ENCODE data around the gene GLT6D1. TPM values are rescaled to one million over a fixed set of nuclear protein-coding genes. Genes with fewer than 3 reads are reported as not detected.

The GLT6D1 gene
- total and polyA plus RNA-seq, 2 donors (not counting 1 experiment from before 2014, with no cell fraction given), result not detected

- peaks cover 0 to 14% (median 0%) of the 10 kb centered on the region in 4 experiments for H3K27me3 ChIP-seq (replicated peaks in 1 of 4; ENCODE audit: control extremely low read depth in 1 of 4, control insufficient read depth in 3 of 4, insufficient read depth in 4 of 4, low read length in 3 of 4)
- WGBS (ENCODE audit: insufficient coverage), result 77% methylated on average over 3 of the region's 5 CpGs
- intact Hi-C loops (cut with micrococcal nuclease), result no loop called here
- ChIA-PET CTCF (interaction anchor here (0.7 to 1.7 kb wide), 3 partner anchors 9 to 19 kb away, joined by 3 to 5 read pairs (median 3); no protein-coding TSS in a partner anchor), POLR2A (no interaction called here)
- no peaks in the 10 kb centered on the region for H3K36me3 ChIP-seq (replicated peaks in 1 of 2; ENCODE audit: control extremely low read depth in 1 of 2, control insufficient read depth in 1 of 2, extremely low read depth in 1 of 2, insufficient read depth in 2 of 2, low read length in 1 of 2)
- no peak for TF ChIP-seq EZH2 (IDR thresholded peaks at IDR 0.05; ENCODE audit: borderline replicate concordance, insufficient read depth, low read depth, low read length, poor library complexity, severe bottlenecking)
- no peak for TF ChIP-seq CTCF (IDR thresholded peaks at IDR 0.05)
- H4K20me1 ChIP-seq (ENCODE audit: control insufficient read depth, insufficient read depth, low read length, poor library complexity, severe bottlenecking), result no peaks in the 10 kb centered on the region
- no peaks in the 10 kb centered on the region for H3K4me1 Mint-ChIP-seq
- H2AFZ ChIP-seq (ENCODE audit: insufficient read depth, low read depth, low read length, poor library complexity, severe bottlenecking), result no peak overlapping the region
- H3K9me3 ChIP-seq (ENCODE audit: control extremely low read depth in 1 of 3, control insufficient read depth in 2 of 3, insufficient read depth in 1 of 3, low read length in 2 of 3), result no peaks in the 10 kb centered on the region
- no peaks in the 10 kb centered on the region for H3K79me2 ChIP-seq (ENCODE audit: control insufficient read depth, insufficient read depth, low read length)
- H3K9ac ChIP-seq (ENCODE audit: low read length), result no peak overlapping the region
- peaks cover 28% of the 10 kb centered on the region for H3K27me3 Mint-ChIP-seq
- H3K27ac Mint-ChIP-seq, result no peak overlapping the region
- no peak for DNase-seq
- no peaks in the 10 kb centered on the region for H3K9me3 Mint-ChIP-seq (ENCODE audit: insufficient read depth)
- no peak for ATAC-seq (ENCODE audit: low read depth)
- no peak overlapping the region for H3K4me3 ChIP-seq (ENCODE audit: control extremely low read depth in 1 of 5, extremely low read depth in 1 of 5, insufficient read depth in 1 of 5, low read depth in 2 of 5, low read length in 4 of 5)
- H3K4me2 ChIP-seq (replicated peaks; ENCODE audit: low read depth, low read length, poor library complexity, severe bottlenecking), result no peak overlapping the region
- no peaks in the 10 kb centered on the region for H3K4me1 ChIP-seq (ENCODE audit: control insufficient read depth in 2 of 2, insufficient read depth in 2 of 2, low read length in 2 of 2)
- H3K27ac ChIP-seq (ENCODE audit: low read length in 2 of 2), result no peak overlapping the region
- H3K4me3 Mint-ChIP-seq, result no peak overlapping the region
Measured at GRCh38 chr9:135600296-135600817, 39.0 kb downstream of the GLT6D1 start.

- Histone ChIP-seq H3K9ac (ENCODE audit: low read length) (no peak overlapping the region), H3K36me3 (replicated peaks in 1 of 2; ENCODE audit: control extremely low read depth in 1 of 2, control insufficient read depth in 1 of 2, extremely low read depth in 1 of 2, insufficient read depth in 2 of 2, low read length in 1 of 2) (no peaks in the 10 kb centered on the region), H2AFZ (ENCODE audit: insufficient read depth, low read depth, low read length, poor library complexity, severe bottlenecking) (no peak overlapping the region), H3K27me3 (replicated peaks in 1 of 4; ENCODE audit: control extremely low read depth in 1 of 4, control insufficient read depth in 3 of 4, insufficient read depth in 4 of 4, low read length in 3 of 4) (peaks cover 0 to 8% (median 0%) of the 10 kb centered on the region in 4 experiments), H3K9me3 (ENCODE audit: control extremely low read depth in 1 of 3, control insufficient read depth in 2 of 3, insufficient read depth in 1 of 3, low read length in 2 of 3) (no peaks in the 10 kb centered on the region), H3K4me2 (replicated peaks; ENCODE audit: low read depth, low read length, poor library complexity, severe bottlenecking) (no peak overlapping the region), H3K27ac (ENCODE audit: low read length in 2 of 2) (no peak overlapping the region), H3K4me3 (ENCODE audit: control extremely low read depth in 1 of 5, extremely low read depth in 1 of 5, insufficient read depth in 1 of 5, low read depth in 2 of 5, low read length in 4 of 5) (no peak overlapping the region), H4K20me1 (ENCODE audit: control insufficient read depth, insufficient read depth, low read length, poor library complexity, severe bottlenecking) (no peaks in the 10 kb centered on the region), H3K4me1 (ENCODE audit: control insufficient read depth in 2 of 2, insufficient read depth in 2 of 2, low read length in 2 of 2) (no peaks in the 10 kb centered on the region), H3K79me2 (ENCODE audit: control insufficient read depth, insufficient read depth, low read length) (no peaks in the 10 kb centered on the region)
- CTCF ChIA-PET, result no interaction called here
- Mint-ChIP-seq H3K4me1 (no peaks in the 10 kb centered on the region), H3K4me3 (no peak overlapping the region), H3K27me3 (peaks cover 33% of the 10 kb centered on the region), H3K27ac (no peak overlapping the region), H3K9me3 (ENCODE audit: insufficient read depth) (no peaks in the 10 kb centered on the region)
- DNase-seq (no peak), ATAC-seq (ENCODE audit: low read depth) (no peak)
- TF ChIP-seq EZH2 (IDR thresholded peaks at IDR 0.05; ENCODE audit: borderline replicate concordance, insufficient read depth, low read depth, low read length, poor library complexity, severe bottlenecking), result no peak
- no peak for TF ChIP-seq CTCF (IDR thresholded peaks at IDR 0.05)
- intact Hi-C loops (cut with micrococcal nuclease), result no loop called here
- WGBS (ENCODE audit: insufficient coverage), result 27% methylated on average over 2 of the region's 2 CpGs
- POLR2A ChIA-PET, result no interaction called here
Measured at GRCh38 chr9:135596211-135596610, 43.1 kb downstream of the GLT6D1 start.
